ENCODE results near the gene MGLL. TPM values are rescaled to one million over a fixed set of nuclear protein-coding genes. Genes with fewer than 3 reads are reported as not detected.

Gene MGLL
- total RNA-seq, 2 donors from 2014 or later: 123 to 200 TPM

- no peaks in the 10 kb centered on the region for H3K27me3 ChIP-seq
- H3K4me3 ChIP-seq: no peak overlapping the region
- TF ChIP-seq, protein P1, sequence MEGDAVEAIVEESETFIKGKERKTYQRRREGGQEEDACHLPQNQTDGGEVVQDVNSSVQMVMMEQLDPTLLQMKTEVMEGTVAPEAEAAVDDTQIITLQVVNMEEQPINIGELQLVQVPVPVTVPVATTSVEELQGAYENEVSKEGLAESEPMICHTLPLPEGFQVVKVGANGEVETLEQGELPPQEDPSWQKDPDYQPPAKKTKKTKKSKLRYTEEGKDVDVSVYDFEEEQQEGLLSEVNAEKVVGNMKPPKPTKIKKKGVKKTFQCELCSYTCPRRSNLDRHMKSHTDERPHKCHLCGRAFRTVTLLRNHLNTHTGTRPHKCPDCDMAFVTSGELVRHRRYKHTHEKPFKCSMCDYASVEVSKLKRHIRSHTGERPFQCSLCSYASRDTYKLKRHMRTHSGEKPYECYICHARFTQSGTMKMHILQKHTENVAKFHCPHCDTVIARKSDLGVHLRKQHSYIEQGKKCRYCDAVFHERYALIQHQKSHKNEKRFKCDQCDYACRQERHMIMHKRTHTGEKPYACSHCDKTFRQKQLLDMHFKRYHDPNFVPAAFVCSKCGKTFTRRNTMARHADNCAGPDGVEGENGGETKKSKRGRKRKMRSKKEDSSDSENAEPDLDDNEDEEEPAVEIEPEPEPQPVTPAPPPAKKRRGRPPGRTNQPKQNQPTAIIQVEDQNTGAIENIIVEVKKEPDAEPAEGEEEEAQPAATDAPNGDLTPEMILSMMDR (IDR thresholded peaks at IDR 0.05): no peak
- no peaks in the 10 kb centered on the region for H3K9me3 ChIP-seq
- intact Hi-C loops (cut with DNase I): no loop called here
- DNase-seq: no peak
- no peak overlapping the region for H3K9ac ChIP-seq (ENCODE audit: low read depth in 2 of 2, low read length in 2 of 2)
- H3K27ac ChIP-seq: no peak overlapping the region
- peaks cover 5% of the 10 kb centered on the region for H3K4me1 ChIP-seq
- H3K36me3 ChIP-seq: no peaks in the 10 kb centered on the region
Observed at GRCh38 chr3:127772827-127773751, 49.2 kb downstream of the MGLL start.

GRCh38 chr3:127772273-127772672, 50.0 kb downstream of the MGLL start:
- intact Hi-C loops (cut with DNase I): no loop called here
- no peak for DNase-seq

GRCh38 chr3:127771746-127772145, 50.6 kb downstream of the MGLL start:
- intact Hi-C loops (cut with DNase I): no loop called here
- TF ChIP-seq, protein P1 (IDR thresholded peaks at IDR 0.05): no peak
- no peak for DNase-seq
- Histone ChIP-seq H3K36me3 (no peaks in the 10 kb centered on the region), H3K27me3 (no peaks in the 10 kb centered on the region), H3K9ac (ENCODE audit: low read depth in 2 of 2, low read length in 2 of 2) (no peak overlapping the region), H3K9me3 (no peaks in the 10 kb centered on the region), H3K4me3 (no peak overlapping the region), H3K27ac (no peak overlapping the region), H3K4me1 (peaks cover 5% of the 10 kb centered on the region)

More at GRCh38 chr3:127772273-127772672, 50.0 kb downstream of the MGLL start:
- Histone ChIP-seq H3K9me3 (no peaks in the 10 kb centered on the region), H3K27me3 (no peaks in the 10 kb centered on the region), H3K36me3 (no peaks in the 10 kb centered on the region), H3K4me1 (peaks cover 5% of the 10 kb centered on the region), H3K9ac (ENCODE audit: low read depth in 2 of 2, low read length in 2 of 2) (no peak overlapping the region), H3K27ac (no peak overlapping the region), H3K4me3 (no peak overlapping the region)
- TF ChIP-seq, protein P1 (IDR thresholded peaks at IDR 0.05): no peak

- Histone ChIP-seq H3K36me3 (no peaks in the 10 kb centered on the region), H3K4me3 (no peak overlapping the region), H3K27me3 (no peaks in the 10 kb centered on the region), H3K9me3 (no peaks in the 10 kb centered on the region), H3K9ac (ENCODE audit: low read depth in 2 of 2, low read length in 2 of 2) (no peak overlapping the region), H3K4me1 (peaks cover 10% of the 10 kb centered on the region), H3K27ac (no peak overlapping the region)
- intact Hi-C loops (cut with DNase I): no loop called here
- no peak for DNase-seq
- TF ChIP-seq, protein P1 (IDR thresholded peaks at IDR 0.05): no peak
Observed at GRCh38 chr3:127770671-127771355, 51.5 kb downstream of the MGLL start.

DNA sequence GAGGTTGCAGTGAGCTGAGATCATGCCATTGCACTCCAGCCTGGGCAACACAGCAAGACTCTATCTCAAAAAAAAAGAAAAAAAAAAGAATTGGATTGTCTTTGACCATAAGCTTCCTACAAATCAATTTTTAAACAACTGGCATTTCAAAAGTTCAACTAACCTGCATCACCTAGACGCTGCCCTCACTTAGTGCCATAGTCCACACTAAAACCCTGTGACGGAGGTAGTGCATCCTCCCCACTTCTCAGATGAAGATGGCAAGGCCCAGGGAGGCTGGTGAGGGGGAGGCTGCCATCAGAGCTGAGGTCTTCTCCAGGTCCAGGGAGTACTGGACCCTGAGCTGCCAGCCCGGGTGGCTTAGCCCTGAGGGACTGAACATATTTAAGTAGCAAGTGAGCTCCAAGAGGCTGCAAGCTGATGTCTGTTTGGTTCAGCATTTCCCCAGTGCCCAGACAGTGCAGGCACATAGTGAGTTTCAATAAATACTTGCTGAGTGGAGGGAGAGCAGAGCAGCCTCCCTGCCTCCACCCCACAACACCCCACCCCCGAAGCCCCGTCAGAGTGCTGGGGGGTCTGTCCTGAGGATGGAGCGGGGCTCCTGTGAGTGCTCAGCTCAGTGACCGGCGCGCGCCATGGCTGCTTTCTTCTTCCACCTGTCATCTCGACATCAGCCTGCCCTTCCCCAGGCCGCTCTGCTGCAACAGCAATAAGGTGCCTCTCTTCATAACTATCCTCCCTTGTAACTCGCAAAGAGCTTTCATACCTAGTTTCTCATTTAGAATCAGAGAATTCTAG, 52.8 kb downstream of the MGLL start:
- no peak for DNase-seq
- H3K36me3 ChIP-seq: no peaks in the 10 kb centered on the region
- H3K9me3 ChIP-seq: no peaks in the 10 kb centered on the region
- intact Hi-C loops (cut with DNase I): no loop called here
- H3K4me3 ChIP-seq: no peak overlapping the region
- H3K27ac ChIP-seq: no peak overlapping the region
- TF ChIP-seq, protein P1 (IDR thresholded peaks at IDR 0.05): no peak
- peaks cover 10% of the 10 kb centered on the region for H3K4me1 ChIP-seq
- no peak overlapping the region for H3K9ac ChIP-seq (ENCODE audit: low read depth in 2 of 2, low read length in 2 of 2)
- H3K27me3 ChIP-seq: no peaks in the 10 kb centered on the region
